ENCODE results near the gene KLK6.

Gene KLK6

DNA sequence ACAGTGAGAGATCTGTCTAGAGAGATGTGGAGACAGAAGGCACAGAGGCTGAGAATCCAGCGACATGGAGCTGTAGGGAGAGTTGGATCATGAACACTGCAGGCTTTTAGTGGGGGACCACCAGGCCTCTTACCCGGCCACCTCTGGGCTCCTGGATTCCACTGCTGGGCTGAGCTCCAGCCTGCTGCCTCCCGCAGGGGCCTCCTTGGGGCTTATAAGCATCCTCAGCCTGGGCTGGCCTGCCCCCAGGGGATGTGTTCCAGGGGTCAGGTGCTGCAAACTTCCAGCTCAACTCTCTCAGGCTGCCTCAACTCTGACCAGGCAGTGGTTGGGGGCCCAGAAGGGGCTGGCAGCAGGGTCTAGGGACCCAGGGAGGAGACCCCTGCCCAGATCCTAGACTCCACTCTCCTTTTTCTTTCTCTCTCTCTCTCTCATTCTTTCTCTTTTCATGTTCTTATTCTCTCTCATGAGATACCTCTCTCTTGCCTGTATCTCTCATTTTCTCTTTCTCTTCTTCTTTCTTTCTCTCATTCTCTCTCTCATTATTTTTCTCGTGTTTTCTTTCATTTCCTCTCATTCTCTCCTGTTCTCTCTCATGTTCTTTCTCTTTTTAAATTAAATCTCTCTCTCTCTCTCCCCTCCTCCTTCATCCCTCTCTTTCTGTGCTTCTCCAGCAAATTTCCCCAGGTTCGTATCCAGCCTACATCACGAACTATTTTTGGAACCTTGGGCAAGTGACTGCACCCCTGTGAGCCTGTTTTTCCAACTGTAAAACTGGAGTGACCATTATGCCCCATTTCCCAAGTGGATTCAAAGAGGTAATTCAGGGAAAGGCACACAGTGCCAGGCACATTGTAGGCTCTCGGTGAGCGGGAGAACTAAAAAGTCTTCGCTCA is 57.9 kb downstream of the KLK6 start, which contains the start of gene KLK4:
TSS of gene KLK4 (minus strand) at position 190 of the 896 bp plus-strand sequence. CDS start 657 bp downstream, outside the sequence.
- no peak for DNase-seq (ENCODE audit: low read depth in 2 of 2)

DNA sequence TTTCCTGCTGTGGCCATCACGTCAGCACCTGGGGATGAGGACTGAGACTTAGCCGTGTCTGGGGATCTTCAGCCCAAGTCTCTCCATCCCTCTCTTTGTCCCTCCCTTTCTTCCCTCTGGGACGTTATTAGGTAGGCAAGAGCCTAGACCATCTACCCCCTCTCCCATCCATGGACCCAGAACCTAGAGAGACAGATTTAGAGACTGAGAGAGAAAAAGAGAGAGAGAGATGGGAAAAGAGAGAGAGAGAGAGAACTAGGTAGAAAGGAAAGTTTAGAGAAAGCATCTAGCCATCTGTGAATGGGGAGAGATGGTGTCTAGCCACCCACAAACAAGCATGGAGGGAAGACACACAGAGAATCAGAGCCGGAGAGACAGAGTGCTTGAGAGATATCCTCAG is 58.7 kb downstream of the KLK6 start:
- DNase-seq (ENCODE audit: low read depth in 2 of 2): no peak

DNA sequence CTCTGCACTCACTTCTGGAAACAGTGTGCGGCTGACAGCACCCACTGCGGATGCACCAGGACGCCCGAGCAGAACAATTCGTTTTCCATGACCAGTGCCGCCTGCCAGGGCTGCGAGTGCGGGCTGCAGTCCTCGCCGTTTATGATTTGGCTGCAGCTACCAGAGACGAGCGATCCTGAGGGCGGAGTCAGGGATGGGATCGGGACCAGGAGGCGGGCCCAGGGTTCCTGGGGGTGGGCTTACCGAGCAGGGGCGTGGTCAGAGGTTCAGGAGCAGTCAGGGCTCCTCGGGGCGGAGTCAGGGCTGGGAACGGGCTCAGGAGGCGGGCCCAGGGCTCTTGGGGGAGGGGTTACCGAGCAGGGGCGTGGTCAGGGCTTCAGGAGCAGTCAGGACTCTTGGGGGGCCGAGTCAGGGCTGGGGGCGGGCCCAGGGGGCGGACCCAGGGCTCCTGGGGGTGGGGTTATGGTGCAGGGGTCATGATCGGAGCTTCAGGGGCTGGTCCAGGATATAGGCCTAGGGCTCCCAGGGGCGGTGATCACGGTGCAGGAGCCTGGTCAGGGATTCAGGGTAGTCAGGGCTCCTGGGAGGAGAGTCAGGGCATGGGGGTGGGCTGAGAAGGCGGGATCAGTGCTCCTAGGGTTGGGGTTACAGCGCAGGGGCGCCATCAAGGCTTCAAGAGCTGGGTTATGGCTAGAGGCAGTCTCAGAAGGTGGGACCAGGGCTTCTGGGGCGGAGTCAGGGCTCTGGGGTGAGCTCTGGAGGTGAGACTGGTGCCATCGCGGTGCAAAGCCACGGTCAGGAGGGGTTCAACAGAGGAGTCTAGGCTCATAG is 59.9 kb downstream of the KLK6 start:
- no peak for DNase-seq (ENCODE audit: low read depth in 2 of 2)

All from stimulated activated CD8-positive, alpha-beta memory T cell treated with anti-CD3 and anti-CD28 coated beads, Interleukin-15, amount 100 ng/mL, for 4 hours (primary cell).